Measurements from ENCODE around the gene PLEKHJ1. TPM values are rescaled to one million over a fixed set of nuclear protein-coding genes. Genes with fewer than 3 reads are reported as not detected.

Gene PLEKHJ1
- total and polyA plus RNA-seq, 11 donors, result 44.6 to 89.7 (median 48.8) TPM

- H3K36me3 ChIP-seq, result peaks cover 0 to 74% (median 38%) of the 10 kb centered on the region in 9 donors
These were observed 37.8 kb downstream of the PLEKHJ1 start for GRCh38 chr19:2198317-2198716.

DNA sequence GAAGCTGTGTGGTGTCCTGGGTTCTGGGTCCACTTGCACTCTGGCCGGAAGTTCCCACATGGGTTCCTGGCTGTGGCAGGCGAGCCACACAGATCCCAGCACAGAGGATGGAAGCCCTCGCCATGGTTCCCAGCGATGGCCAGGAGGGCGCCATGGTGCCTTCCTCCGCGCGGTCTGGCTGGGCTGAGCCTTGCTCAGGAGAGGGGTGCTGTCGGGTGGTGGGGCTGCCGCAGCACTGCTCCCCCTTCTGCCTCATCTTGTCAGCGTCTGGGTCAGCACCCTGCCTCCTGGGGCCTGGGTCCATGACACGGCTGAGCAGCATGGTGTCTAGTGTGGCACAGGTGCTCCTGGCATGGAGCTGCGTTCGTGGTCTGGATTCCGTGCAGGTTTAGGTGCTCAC, 38.9 kb downstream of the PLEKHJ1 start:
- no peak for ATAC-seq
- no peak overlapping the region for H3K27ac ChIP-seq
- WGBS, 4 donors, result 91 to 100% (median 92%) methylated on average over 9 to 15 of the region's 15 CpGs
- H3K27me3 ChIP-seq, result no peaks in the 10 kb centered on the region
- H3K9me3 ChIP-seq, result no peaks in the 10 kb centered on the region
- peaks cover 0 to 73% (median 40%) of the 10 kb centered on the region in 9 donors for H3K36me3 ChIP-seq
- H3K4me1 ChIP-seq, result peaks cover 0 to 7% (median 0%) of the 10 kb centered on the region in 12 donors
- H3K4me3 ChIP-seq, result no peak overlapping the region
- no peak for TF ChIP-seq POLR2A (IDR thresholded peaks at IDR 0.05)
- TF ChIP-seq, protein P1, sequence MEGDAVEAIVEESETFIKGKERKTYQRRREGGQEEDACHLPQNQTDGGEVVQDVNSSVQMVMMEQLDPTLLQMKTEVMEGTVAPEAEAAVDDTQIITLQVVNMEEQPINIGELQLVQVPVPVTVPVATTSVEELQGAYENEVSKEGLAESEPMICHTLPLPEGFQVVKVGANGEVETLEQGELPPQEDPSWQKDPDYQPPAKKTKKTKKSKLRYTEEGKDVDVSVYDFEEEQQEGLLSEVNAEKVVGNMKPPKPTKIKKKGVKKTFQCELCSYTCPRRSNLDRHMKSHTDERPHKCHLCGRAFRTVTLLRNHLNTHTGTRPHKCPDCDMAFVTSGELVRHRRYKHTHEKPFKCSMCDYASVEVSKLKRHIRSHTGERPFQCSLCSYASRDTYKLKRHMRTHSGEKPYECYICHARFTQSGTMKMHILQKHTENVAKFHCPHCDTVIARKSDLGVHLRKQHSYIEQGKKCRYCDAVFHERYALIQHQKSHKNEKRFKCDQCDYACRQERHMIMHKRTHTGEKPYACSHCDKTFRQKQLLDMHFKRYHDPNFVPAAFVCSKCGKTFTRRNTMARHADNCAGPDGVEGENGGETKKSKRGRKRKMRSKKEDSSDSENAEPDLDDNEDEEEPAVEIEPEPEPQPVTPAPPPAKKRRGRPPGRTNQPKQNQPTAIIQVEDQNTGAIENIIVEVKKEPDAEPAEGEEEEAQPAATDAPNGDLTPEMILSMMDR (IDR thresholded peaks at IDR 0.05), result no peak
- intact Hi-C loops (cut with DNase I), result no loop called here
- DNase-seq, result no peak

More at GRCh38 chr19:2198317-2198716, 37.8 kb downstream of the PLEKHJ1 start:
- H3K4me3 ChIP-seq, result no peak overlapping the region
- H3K4me1 ChIP-seq, result peaks cover 0 to 7% (median 0%) of the 10 kb centered on the region in 12 donors
- no peaks in the 10 kb centered on the region for H3K27me3 ChIP-seq
- no peak for ATAC-seq
- 82 to 89% (median 87%) methylated on average over 15 to 22 of the region's 22 CpGs for WGBS, 4 donors
- DNase-seq, result no peak
- no peak overlapping the region for H3K27ac ChIP-seq
- intact Hi-C loops (cut with DNase I), result no loop called here
- no peaks in the 10 kb centered on the region for H3K9me3 ChIP-seq
- TF ChIP-seq, protein P1 (IDR thresholded peaks at IDR 0.05), result no peak
- TF ChIP-seq POLR2A (IDR thresholded peaks at IDR 0.05), result no peak

DNA sequence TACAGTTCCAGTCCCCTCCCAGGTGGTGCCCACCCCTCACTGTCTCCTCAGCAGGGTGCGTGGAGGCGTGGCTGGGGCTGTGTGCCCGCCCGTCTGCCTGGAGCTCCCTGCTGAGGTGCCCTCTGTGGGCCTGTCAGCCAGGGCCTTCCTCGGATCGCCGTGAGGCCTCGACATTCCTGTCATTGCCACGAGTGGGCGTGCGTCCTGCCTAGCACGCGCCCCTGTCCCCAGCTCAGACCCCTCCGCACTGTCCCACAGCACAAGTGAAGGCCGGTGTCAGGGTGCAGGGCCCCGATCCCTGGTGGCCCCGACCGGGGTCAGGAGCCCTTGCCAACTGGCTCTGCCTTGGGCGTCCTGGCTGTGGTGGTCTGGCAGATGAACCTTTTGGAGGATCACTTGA, 40.2 kb downstream of the PLEKHJ1 start:
- Histone ChIP-seq H3K27ac (no peak overlapping the region), H3K36me3 (peaks cover 0 to 75% (median 53%) of the 10 kb centered on the region in 9 donors), H3K4me3 (no peak overlapping the region), H3K27me3 (no peaks in the 10 kb centered on the region), H3K9me3 (no peaks in the 10 kb centered on the region), H3K4me1 (peaks cover 0 to 7% (median 0%) of the 10 kb centered on the region in 12 donors)
- intact Hi-C loops (cut with DNase I), result no loop called here
- DNase-seq (no peak), ATAC-seq (no peak)
- TF ChIP-seq POLR2A (IDR thresholded peaks at IDR 0.05), result no peak
- TF ChIP-seq, protein P1 (IDR thresholded peaks at IDR 0.05), result no peak
- WGBS, 4 donors, result 96% methylated on average over 18 to 19 of the region's 19 CpGs

DNA sequence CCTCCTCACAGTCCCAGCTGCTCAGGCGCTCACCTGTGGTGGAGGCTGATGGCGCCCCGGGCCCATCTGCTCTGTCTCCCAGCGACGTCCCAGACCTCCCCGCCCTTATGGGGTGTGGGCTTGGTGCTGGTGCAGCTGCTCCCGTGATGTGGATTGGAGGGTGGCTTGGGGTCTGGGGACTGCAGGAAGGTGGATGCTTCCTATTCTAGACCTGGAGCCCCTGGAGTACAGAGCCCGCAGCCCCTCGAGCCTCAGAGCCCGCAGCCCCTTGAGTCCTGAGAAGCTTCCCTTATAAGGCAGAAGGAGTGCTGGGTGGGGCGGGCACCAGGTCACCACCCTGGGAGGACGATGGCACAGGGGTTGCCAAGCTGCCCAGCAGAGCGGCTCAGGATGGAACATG, 40.8 kb downstream of the PLEKHJ1 start:
- DNase-seq, result no peak
- Histone ChIP-seq H3K9me3 (no peaks in the 10 kb centered on the region), H3K4me3 (no peak overlapping the region), H3K36me3 (peaks cover 0 to 81% (median 55%) of the 10 kb centered on the region in 9 donors), H3K27ac (no peak overlapping the region), H3K27me3 (no peaks in the 10 kb centered on the region), H3K4me1 (peaks cover 0 to 9% (median 0%) of the 10 kb centered on the region in 12 donors)
- ATAC-seq, result no peak
- TF ChIP-seq POLR2A (IDR thresholded peaks at IDR 0.05), result no peak
- TF ChIP-seq, protein P1 (IDR thresholded peaks at IDR 0.05), result no peak
- WGBS, 4 donors, result 92 to 95% (median 95%) methylated on average over 5 to 13 of the region's 13 CpGs
- intact Hi-C loops (cut with DNase I), result no loop called here
